Uterus (tissue), 2 donors: ENCODE data around the gene CMTR1.

Experiments used
- POLR2A ChIP-seq, 2 donors: fragments of 450-650 bp; IDR thresholded peaks; one replicate each; pipeline ENCODE4 v1.6.1; 2016; ENCODE audit warnings: antibody characterized with exemption in 2 of 2, mild to moderate bottlenecking in 1 of 2, moderate library complexity in 1 of 2
- TF ChIP-seq, protein P1 (sequence below), 4 experiments: fragments of 200-600 bp in 2 of 4; fragments of 450-650 bp in 2 of 4; sonication (generic) in 2 of 4; IDR thresholded peaks; one replicate each; pipeline ENCODE4 v1.5.1; 2016 to 2019; ENCODE audit warnings: antibody characterized with exemption in 4 of 4, mild to moderate bottlenecking in 2 of 4, moderate library complexity in 1 of 4

DNA sequence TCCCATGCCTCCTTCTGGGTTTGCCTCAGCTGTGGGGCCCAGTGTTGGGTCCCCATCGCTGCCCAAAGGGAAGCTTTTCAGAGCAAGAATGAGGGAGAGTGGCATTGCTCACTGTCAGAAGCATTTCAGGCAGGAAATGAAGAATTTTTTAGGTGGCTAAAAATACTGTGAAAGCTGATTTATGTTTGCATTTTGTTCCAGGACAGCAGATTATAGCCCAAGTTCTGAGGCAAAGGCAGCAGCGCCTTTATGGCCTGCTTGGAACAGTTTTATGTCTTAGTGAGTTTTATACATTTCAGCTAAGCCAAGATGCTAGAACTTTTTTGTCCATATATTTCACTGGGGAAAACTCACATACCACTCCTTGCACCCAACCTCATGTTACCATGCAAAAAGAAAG is 71.0 kb downstream of the CMTR1 start:
- TF ChIP-seq, protein P1, sequence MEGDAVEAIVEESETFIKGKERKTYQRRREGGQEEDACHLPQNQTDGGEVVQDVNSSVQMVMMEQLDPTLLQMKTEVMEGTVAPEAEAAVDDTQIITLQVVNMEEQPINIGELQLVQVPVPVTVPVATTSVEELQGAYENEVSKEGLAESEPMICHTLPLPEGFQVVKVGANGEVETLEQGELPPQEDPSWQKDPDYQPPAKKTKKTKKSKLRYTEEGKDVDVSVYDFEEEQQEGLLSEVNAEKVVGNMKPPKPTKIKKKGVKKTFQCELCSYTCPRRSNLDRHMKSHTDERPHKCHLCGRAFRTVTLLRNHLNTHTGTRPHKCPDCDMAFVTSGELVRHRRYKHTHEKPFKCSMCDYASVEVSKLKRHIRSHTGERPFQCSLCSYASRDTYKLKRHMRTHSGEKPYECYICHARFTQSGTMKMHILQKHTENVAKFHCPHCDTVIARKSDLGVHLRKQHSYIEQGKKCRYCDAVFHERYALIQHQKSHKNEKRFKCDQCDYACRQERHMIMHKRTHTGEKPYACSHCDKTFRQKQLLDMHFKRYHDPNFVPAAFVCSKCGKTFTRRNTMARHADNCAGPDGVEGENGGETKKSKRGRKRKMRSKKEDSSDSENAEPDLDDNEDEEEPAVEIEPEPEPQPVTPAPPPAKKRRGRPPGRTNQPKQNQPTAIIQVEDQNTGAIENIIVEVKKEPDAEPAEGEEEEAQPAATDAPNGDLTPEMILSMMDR (IDR thresholded peaks at IDR 0.05): no peak
- no peak for TF ChIP-seq POLR2A (IDR thresholded peaks at IDR 0.05)
